22Rv1 (cell line): ENCODE measurements around the gene AFG3L2.

Experiments
- H3K27ac ChIP-seq: fragments of 450-650 bp; 2 replicates; pipeline ENCODE4 v1.5.1; 2017
- CTCF ChIP-seq: fragments of 450-650 bp; IDR thresholded peaks from 2 replicates; pipeline ENCODE4 v1.5.1; 2017; ENCODE audit warnings: mild to moderate bottlenecking
- ZFX ChIP-seq: fragments of 450-650 bp; IDR thresholded peaks from 2 replicates; pipeline ENCODE4 v1.6.1; 2017; ENCODE audit warnings: antibody characterized with exemption, borderline replicate concordance

AFG3L2 gene

DNA sequence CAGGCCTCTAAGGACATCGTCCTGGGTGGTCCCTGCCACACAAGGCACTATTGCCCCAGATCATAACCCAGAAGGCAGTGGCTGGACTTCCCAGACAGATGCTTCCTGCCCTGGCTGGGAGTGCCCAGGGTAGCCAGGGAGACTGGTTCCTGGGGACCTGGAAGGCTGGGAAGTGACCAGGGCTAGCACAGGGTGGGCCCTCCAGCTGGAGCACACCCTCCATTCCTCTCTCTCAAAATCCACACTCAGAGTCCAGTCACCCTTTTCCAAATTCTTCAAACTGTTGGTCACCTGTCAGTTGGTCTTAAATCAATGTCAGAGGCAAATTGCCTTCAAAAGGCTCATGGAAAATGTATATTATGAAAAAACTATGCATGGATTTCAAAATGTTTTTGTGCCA is 80.6 kb downstream of the AFG3L2 start:
- no peak overlapping the region for H3K27ac ChIP-seq

GRCh38 chr18:12296087-12296403 is 81.0 kb downstream of the AFG3L2 start:
- TF ChIP-seq ZFX (no peak), CTCF (no peak)
- H3K27ac ChIP-seq: no peak overlapping the region

More for the DNA sequence above, 80.6 kb downstream of the AFG3L2 start:
- TF ChIP-seq CTCF: no peak
- TF ChIP-seq ZFX: no peak

DNA sequence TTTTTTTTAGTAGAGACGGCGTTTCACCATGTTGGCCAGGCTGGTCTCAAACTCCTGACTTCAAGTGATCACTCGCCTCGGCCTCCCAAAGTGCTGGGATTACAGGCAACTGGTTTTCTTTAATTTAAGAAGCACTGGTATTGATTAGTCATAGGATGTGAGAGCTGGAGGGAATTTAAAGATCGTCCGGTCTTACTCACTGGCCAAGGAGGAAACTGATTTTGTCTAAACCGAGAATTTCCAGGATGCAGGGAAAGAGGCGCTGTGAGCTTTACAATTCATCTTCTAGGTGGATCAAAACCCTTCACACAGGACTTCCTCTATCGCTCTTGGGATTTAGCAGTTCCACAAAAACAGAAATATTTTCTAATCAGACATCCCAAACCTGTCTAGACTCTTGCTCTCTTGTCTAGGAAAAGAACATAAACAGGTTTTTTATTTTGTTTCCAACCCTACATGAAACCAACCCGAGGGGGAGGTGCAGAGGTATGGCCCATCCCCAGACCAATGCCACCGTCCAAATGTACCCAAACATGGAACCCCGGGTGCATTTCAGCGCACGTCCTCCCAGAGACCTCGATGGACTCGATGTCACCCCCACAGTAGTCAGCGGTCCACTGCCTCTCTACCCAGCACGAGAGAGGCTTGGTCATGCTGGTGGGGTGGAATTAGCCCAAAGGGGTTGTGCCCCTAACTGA is 81.5 kb downstream of the AFG3L2 start:
- no peak for TF ChIP-seq ZFX
- TF ChIP-seq CTCF: no peak
- no peak overlapping the region for H3K27ac ChIP-seq

GRCh38 chr18:12293831-12294230 is 83.2 kb downstream of the AFG3L2 start:
- no peak overlapping the region for H3K27ac ChIP-seq
- TF ChIP-seq CTCF (no peak), ZFX (no peak)

GRCh38 chr18:12291690-12292089 is 85.3 kb downstream of the AFG3L2 start:
- no peak for TF ChIP-seq CTCF
- no peak for TF ChIP-seq ZFX
- H3K27ac ChIP-seq: no peak overlapping the region

DNA sequence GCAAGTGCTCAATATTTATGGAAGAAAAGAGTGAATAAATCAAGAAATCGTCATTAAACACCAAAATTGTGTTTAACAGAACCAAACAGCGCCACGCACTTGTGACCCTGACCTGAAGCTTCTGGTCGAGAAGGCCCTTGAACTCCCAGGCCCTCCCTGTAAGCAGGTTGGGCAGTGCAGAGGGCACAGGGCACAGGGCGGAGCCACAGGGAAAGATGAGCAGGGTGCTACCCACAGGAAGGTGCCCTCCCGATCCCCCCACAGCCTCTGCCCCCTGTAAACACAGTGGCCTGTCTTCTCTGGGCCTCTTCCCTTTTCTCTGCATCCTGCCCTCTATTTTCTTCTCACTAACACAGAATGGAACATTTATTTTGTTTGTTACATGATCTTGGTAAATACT is 85.9 kb downstream of the AFG3L2 start:
- H3K27ac ChIP-seq: no peak overlapping the region
- TF ChIP-seq CTCF (no peak), ZFX (no peak)

- TF ChIP-seq ZFX (no peak), CTCF (no peak)
- H3K27ac ChIP-seq: no peak overlapping the region
Measured at GRCh38 chr18:12290086-12290485, 86.9 kb downstream of the AFG3L2 start.
